H9 (cell line): ENCODE data around the gene PRPF6. TPM values are rescaled to one million over a fixed set of nuclear protein-coding genes. Genes with fewer than 3 reads are reported as not detected.

ENCODE experiments used
- DNase-seq: peaks from one replicate; pipeline ENCODE4 v3.0.0-alpha.2; 2017
- H2AFZ ChIP-seq: one replicate; pipeline ENCODE4 v1.6.1; 2013; ENCODE audit warnings: mild to moderate bottlenecking, low read length, control low read depth, moderate library complexity
- H2AK5ac ChIP-seq: 2 replicates; pipeline ENCODE4 v1.6.1; 2013; ENCODE audit warnings: low read length, control low read depth, mixed read lengths; ENCODE audit not compliant: insufficient read length
- H2BK120ac ChIP-seq: one replicate; pipeline ENCODE4 v1.6.1; 2013; ENCODE audit warnings: low read depth, mild to moderate bottlenecking, low read length, control low read depth, inconsistent platforms; ENCODE audit not compliant: poor library complexity, severe bottlenecking
- H2BK12ac ChIP-seq: 2 replicates; pipeline ENCODE4 v1.6.1; 2013; ENCODE audit warnings: low read length, control low read depth, mixed read lengths, low read depth; ENCODE audit not compliant: insufficient read length
- H2BK15ac ChIP-seq: 2 replicates; pipeline ENCODE4 v1.6.1; 2013; ENCODE audit warnings: low read depth, low read length, control low read depth
- H2BK20ac ChIP-seq: one replicate; pipeline ENCODE4 v1.6.1; 2013; ENCODE audit warnings: low read depth, mild to moderate bottlenecking, low read length, control low read depth, inconsistent platforms; ENCODE audit not compliant: poor library complexity, severe bottlenecking
- H2BK5ac ChIP-seq: 2 replicates; pipeline ENCODE4 v1.6.1; 2013; ENCODE audit warnings: low read length, control low read depth, mixed read lengths; ENCODE audit not compliant: insufficient read length
- H3K14ac ChIP-seq: 2 replicates; pipeline ENCODE4 v1.6.1; 2013; ENCODE audit warnings: low read length, control low read depth; ENCODE audit not compliant: insufficient read depth
- H3K18ac ChIP-seq: 2 replicates; pipeline ENCODE4 v1.6.1; 2013; ENCODE audit warnings: low read depth, mild to moderate bottlenecking, mixed read lengths, low read length, control low read depth; ENCODE audit not compliant: insufficient read length
- H3K23ac ChIP-seq: 2 replicates; pipeline ENCODE4 v1.6.1; 2013; ENCODE audit warnings: low read length, control low read depth, mixed read lengths, low read depth; ENCODE audit not compliant: insufficient read length
- H3K23me2 ChIP-seq: 2 replicates; pipeline ENCODE4 v1.6.1; 2013; ENCODE audit warnings: low read depth, mild to moderate bottlenecking, mixed read lengths, low read length, control low read depth; ENCODE audit not compliant: insufficient read length, poor library complexity, severe bottlenecking
- H3K27ac ChIP-seq: 2 replicates; pipeline ENCODE4 v1.5.1; 2013; ENCODE audit warnings: low read length, control low read depth, mixed read lengths, low read depth; ENCODE audit not compliant: insufficient read length
- H3K27me3 ChIP-seq: 2 replicates; pipeline ENCODE4 v1.6.1; 2013; ENCODE audit warnings: low read length, control low read depth, inconsistent platforms; ENCODE audit not compliant: insufficient read depth
- H3K4ac ChIP-seq: 2 replicates; pipeline ENCODE4 v1.6.1; 2013; ENCODE audit warnings: low read depth, mild to moderate bottlenecking, control low read depth, inconsistent platforms, low read length, moderate library complexity
- H3K4me1 ChIP-seq: 2 replicates; pipeline ENCODE4 v1.6.1; 2013; ENCODE audit warnings: low read length, control low read depth, inconsistent platforms; ENCODE audit not compliant: insufficient read depth
- H3K4me2 ChIP-seq: 2 replicates; pipeline ENCODE4 v1.6.1; 2013; ENCODE audit warnings: low read length, control low read depth, mixed read lengths; ENCODE audit not compliant: insufficient read length, insufficient read depth
- H3K56ac ChIP-seq: 2 replicates; pipeline ENCODE4 v1.6.1; 2013; ENCODE audit warnings: low read depth, mild to moderate bottlenecking, mixed read lengths, low read length, control low read depth; ENCODE audit not compliant: insufficient read length
- H3K79me1 ChIP-seq: 2 replicates; pipeline ENCODE4 v1.6.1; 2013; ENCODE audit warnings: low read depth, mild to moderate bottlenecking, moderate library complexity, low read length, control low read depth, inconsistent platforms; ENCODE audit not compliant: insufficient read depth, poor library complexity, severe bottlenecking
- H3K79me2 ChIP-seq: 2 replicates; pipeline ENCODE4 v1.6.1; 2013; ENCODE audit warnings: low read length, control low read depth, inconsistent platforms; ENCODE audit not compliant: insufficient read depth
- H3K9ac ChIP-seq: 2 replicates; pipeline ENCODE4 v1.6.1; 2013; ENCODE audit warnings: low read length, control low read depth, mixed read lengths; ENCODE audit not compliant: insufficient read length; ENCODE audit errors: extremely low read depth
- H3K9me3 ChIP-seq: one replicate; pipeline ENCODE4 v1.6.1; 2013; ENCODE audit warnings: low read depth, low read length, inconsistent platforms; ENCODE audit not compliant: control insufficient read depth
- H3T11ph ChIP-seq: one replicate; pipeline ENCODE4 v1.6.1; 2013; ENCODE audit warnings: mild to moderate bottlenecking, low read length, control low read depth, inconsistent platforms
- H4K20me1 ChIP-seq: one replicate; pipeline ENCODE4 v1.6.1; 2013; ENCODE audit not compliant: control insufficient read depth, insufficient read length, insufficient read depth
- H4K5ac ChIP-seq: 2 replicates; pipeline ENCODE4 v1.6.1; 2013; ENCODE audit warnings: low read depth, mild to moderate bottlenecking, mixed read lengths, low read length, control low read depth; ENCODE audit not compliant: insufficient read length
- H4K8ac ChIP-seq: replicated peaks from 2 replicates; pipeline ENCODE4 v1.6.1; 2013; ENCODE audit warnings: low read length, control low read depth, mixed read lengths, low read depth; ENCODE audit not compliant: insufficient read length
- H4K91ac ChIP-seq: 2 replicates; pipeline ENCODE4 v1.6.1; 2013; ENCODE audit warnings: low read depth, mild to moderate bottlenecking, moderate library complexity, mixed read lengths, low read length, control low read depth; ENCODE audit not compliant: insufficient read length
- H3K27ac Mint-ChIP-seq, 3 experiments: 2 replicates in 2 of 3; 3 replicates in 1 of 3; pipeline ENCODE4 v1.8.0; 2020 to 2021; ENCODE audit warnings: mixed read lengths in 3 of 3, mild to moderate bottlenecking in 1 of 3, moderate library complexity in 1 of 3
- H3K27me3 Mint-ChIP-seq: 2 replicates; pipeline ENCODE4 v1.8.0; 2021; ENCODE audit warnings: low read depth, mild to moderate bottlenecking, moderate library complexity, mixed read lengths
- H3K36me3 Mint-ChIP-seq, 3 experiments: 2 replicates in 2 of 3; 3 replicates in 1 of 3; pipeline ENCODE4 v1.8.0; 2020 to 2021; ENCODE audit warnings: low read depth in 3 of 3, mixed read lengths in 3 of 3; ENCODE audit not compliant: insufficient read depth in 1 of 3
- H3K4me1 Mint-ChIP-seq, 2 experiments: 2 replicates each; pipeline ENCODE4 v1.8.0; 2020; ENCODE audit warnings: mixed read lengths in 2 of 2
- H3K4me3 Mint-ChIP-seq, 2 experiments: 2 replicates in 1 of 2; 3 replicates in 1 of 2; pipeline ENCODE4 v1.8.0; 2020 to 2021; ENCODE audit warnings: mild to moderate bottlenecking in 2 of 2, mixed read lengths in 2 of 2, moderate library complexity in 1 of 2
- H3K9me3 Mint-ChIP-seq, 2 experiments: 2 replicates in 1 of 2; 3 replicates in 1 of 2; pipeline ENCODE4 v1.8.0; 2020; ENCODE audit warnings: mild to moderate bottlenecking in 2 of 2, mixed read lengths in 2 of 2, moderate library complexity in 1 of 2
- WGBS: extraction: QIAGEN DNeasy Blood & Tissue Kit; methylation state at CpG from one replicate; pipeline ENCODE4 v1.1.7; 2013; ENCODE audit warnings: missing lambda C conversion rate, low lambda C conversion rate, mixed read lengths; ENCODE audit not compliant: insufficient read length; ENCODE audit errors: extremely low coverage; 5-methylcytosine and 5-hydroxymethylcytosine counted together
- total RNA-seq: library from RNA; stranded (reverse); gene quantifications from 2 replicates; pipeline ENCODE4 v1.2.1, GENCODE V29; 2021
- TF ChIP-seq, protein P1 (sequence below): fragments of 200-600 bp; sonication (generic); conservative IDR thresholded peaks from 3 replicates; pipeline ENCODE4 v1.8.0; 2021; ENCODE audit warnings: antibody characterized with exemption, mild to moderate bottlenecking

PRPF6 gene
- total RNA-seq, 1 experiment from 2014 or later: 87.9 TPM

DNA sequence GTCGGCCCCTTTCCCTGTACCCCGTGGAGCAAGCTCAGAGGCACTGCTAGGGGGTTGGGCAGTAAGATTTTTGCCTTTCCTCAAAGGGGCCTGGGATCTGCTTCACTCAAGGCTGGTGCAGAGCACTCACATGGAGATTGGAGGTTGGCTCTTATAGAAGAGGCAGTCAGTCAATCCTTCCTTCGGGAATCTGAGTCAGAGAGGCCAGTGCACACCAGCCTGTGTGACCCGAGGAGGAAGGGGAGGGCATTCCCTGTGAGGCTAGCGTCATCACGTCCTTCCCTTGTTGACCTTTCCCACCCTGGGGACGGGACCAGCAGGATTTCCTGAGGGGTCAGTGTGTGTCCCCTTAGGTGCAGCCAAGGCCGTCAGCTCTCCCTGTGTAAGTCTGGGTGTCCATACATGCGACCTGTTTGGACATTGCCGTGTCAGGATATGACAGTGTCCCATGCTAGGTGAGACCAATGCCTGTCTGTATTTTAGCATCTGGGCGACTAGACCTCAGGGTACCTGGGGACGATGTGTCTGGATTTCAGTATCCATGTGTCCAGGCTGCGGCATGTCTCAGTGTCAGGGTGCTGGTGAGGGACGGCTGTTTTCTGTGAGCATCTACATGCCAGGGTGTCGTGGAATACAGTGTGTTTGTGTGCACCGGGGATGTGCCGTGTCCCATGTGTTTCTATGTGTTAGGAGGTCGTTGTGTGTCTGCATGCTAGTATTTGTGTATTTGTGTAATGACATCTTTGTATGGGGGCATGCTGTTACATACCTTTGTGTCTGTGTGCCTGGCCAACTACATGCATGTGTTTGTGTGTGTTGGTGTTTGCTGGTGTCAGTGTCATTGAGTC lies 8.4 kb upstream of the PRPF6 start:
- H3K27ac Mint-ChIP-seq: no peak overlapping the region; a peak in 1 of 7 replicates
- TF ChIP-seq, protein P1, sequence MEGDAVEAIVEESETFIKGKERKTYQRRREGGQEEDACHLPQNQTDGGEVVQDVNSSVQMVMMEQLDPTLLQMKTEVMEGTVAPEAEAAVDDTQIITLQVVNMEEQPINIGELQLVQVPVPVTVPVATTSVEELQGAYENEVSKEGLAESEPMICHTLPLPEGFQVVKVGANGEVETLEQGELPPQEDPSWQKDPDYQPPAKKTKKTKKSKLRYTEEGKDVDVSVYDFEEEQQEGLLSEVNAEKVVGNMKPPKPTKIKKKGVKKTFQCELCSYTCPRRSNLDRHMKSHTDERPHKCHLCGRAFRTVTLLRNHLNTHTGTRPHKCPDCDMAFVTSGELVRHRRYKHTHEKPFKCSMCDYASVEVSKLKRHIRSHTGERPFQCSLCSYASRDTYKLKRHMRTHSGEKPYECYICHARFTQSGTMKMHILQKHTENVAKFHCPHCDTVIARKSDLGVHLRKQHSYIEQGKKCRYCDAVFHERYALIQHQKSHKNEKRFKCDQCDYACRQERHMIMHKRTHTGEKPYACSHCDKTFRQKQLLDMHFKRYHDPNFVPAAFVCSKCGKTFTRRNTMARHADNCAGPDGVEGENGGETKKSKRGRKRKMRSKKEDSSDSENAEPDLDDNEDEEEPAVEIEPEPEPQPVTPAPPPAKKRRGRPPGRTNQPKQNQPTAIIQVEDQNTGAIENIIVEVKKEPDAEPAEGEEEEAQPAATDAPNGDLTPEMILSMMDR: no peak
- Histone ChIP-seq H3K4ac (no peak overlapping the region), H3K4me2 (no peak overlapping the region), H3K23me2 (peaks cover 11% of the 10 kb centered on the region), H3K9me3 (peaks cover 9% of the 10 kb centered on the region), H3K27me3 (no peaks in the 10 kb centered on the region; the same call in 1 of the 2 replicates), H3K23ac (no peak overlapping the region), H2AK5ac (no peak overlapping the region), H3K9ac (no peak overlapping the region), H3T11ph (no peak overlapping the region), H2BK12ac (no peak overlapping the region), H2BK15ac (no peak overlapping the region), H4K8ac (no peak overlapping the region), H3K56ac (no peak overlapping the region), H3K79me1 (no peaks in the 10 kb centered on the region), H3K14ac (no peak overlapping the region), H3K18ac (no peak overlapping the region), H3K4me1 (no peaks in the 10 kb centered on the region; the same call in 1 of the 2 replicates), H4K91ac (no peak overlapping the region), H3K27ac (no peak overlapping the region), H2BK120ac (no peak overlapping the region), H4K20me1 (no peaks in the 10 kb centered on the region), H2AFZ (no peak overlapping the region), H2BK20ac (no peak overlapping the region), H3K79me2 (no peaks in the 10 kb centered on the region), H2BK5ac (no peak overlapping the region), H4K5ac (no peak overlapping the region)
- peaks cover 0 to 14% (median 12%) of the 10 kb centered on the region in 3 experiments; a peak in 6 of 7 replicates for H3K36me3 Mint-ChIP-seq
- DNase-seq: peak; percentile 27
- peak overlapping the region in 1 of 2 experiments; percentile 53; a peak in 3 of 5 replicates for H3K4me3 Mint-ChIP-seq
- H3K27me3 Mint-ChIP-seq: peaks cover 14% of the 10 kb centered on the region
- peaks cover 0 to 2% of the 10 kb centered on the region in 2 experiments; a peak in 1 of 5 replicates for H3K9me3 Mint-ChIP-seq
- no CpG with 5 or more reads among the region's 18 CpGs for WGBS
- H3K4me1 Mint-ChIP-seq: peaks cover 18 to 23% of the 10 kb centered on the region in 2 experiments
